ENCODE results near the gene NTN5. TPM values are rescaled to one million over a fixed set of nuclear protein-coding genes. Genes with fewer than 3 reads are reported as not detected.
A peak's percentile ranks its signal among the peaks of the same experiment; 100 is the strongest.

The NTN5 gene
- total and polyA plus RNA-seq, 12 donors, result 0.17 to 0.68 (median 0.28) TPM; not detected in 4

DNA sequence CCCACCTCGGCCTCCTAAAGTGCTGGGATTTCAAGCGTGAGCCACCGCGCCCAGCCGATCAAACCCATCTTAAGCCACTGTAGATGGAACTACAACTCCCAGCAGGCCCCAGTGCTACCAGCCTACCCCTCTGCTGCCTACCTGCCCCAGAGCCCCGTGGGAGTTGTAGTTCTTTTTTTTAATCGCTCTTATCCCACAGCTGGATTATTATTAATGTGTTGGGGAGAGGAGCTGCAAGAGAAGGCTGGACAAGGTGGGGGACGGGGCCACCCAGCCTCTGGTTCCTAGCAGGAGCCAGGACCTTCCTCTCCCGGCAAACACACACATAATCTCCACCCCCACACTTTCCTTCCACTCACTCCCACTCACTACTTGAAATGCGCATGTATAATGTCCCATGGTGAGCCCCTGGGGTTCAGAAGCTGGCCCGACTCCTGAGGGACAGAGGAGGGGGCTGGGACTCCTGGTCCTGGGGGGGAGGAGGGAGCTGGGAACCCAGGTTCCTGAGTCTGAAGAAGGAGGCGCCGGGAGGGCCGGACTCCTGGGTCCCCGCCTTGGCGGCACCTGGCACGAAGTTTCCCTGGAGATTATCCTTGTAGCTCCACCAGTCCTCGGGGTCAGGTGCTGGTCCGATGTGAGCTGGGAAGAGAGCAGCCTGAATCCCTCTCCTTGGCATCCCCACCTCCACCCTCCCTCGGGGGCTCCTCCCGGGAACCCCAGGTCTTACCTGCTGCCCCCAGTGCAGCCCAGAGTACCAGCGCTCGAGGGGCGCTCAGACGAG lies 27.8 kb downstream of the NTN5 start:
- DNase-seq (peak; percentile 68 to 85), ATAC-seq (peak; percentile 64 to 81 (median 79))
- H3K9me3 ChIP-seq, result no peaks in the 10 kb centered on the region
- intact Hi-C loops (cut with DNase I), result loop anchor here in 8 of 10 donors (5.0 to 10.0 kb wide), 10 partner anchors 90 to 320 kb away; partner anchors contain the start of genes HSD17B14 (in 5 of the 8), FTL (in 2 of the 8), BAX (in 1 of the 8) and RASIP1 (in 1 of the 8)
- peak overlapping the region; percentile 33 to 65 (median 58) for H3K4me3 ChIP-seq
- TF ChIP-seq, protein P1, sequence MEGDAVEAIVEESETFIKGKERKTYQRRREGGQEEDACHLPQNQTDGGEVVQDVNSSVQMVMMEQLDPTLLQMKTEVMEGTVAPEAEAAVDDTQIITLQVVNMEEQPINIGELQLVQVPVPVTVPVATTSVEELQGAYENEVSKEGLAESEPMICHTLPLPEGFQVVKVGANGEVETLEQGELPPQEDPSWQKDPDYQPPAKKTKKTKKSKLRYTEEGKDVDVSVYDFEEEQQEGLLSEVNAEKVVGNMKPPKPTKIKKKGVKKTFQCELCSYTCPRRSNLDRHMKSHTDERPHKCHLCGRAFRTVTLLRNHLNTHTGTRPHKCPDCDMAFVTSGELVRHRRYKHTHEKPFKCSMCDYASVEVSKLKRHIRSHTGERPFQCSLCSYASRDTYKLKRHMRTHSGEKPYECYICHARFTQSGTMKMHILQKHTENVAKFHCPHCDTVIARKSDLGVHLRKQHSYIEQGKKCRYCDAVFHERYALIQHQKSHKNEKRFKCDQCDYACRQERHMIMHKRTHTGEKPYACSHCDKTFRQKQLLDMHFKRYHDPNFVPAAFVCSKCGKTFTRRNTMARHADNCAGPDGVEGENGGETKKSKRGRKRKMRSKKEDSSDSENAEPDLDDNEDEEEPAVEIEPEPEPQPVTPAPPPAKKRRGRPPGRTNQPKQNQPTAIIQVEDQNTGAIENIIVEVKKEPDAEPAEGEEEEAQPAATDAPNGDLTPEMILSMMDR (IDR thresholded peaks at IDR 0.05), result no peak
- H3K36me3 ChIP-seq, result no peaks in the 10 kb centered on the region
- H3K27ac ChIP-seq, result peak overlapping the region in 9 of 10 donors; percentile 71 to 88 (median 79)
- WGBS, 2 donors, result 3% methylated on average over 25 of the region's 25 CpGs
- H3K27me3 ChIP-seq, result no peaks in the 10 kb centered on the region
- H3K4me1 ChIP-seq, result peaks cover 0 to 26% (median 16%) of the 10 kb centered on the region in 9 donors

DNA sequence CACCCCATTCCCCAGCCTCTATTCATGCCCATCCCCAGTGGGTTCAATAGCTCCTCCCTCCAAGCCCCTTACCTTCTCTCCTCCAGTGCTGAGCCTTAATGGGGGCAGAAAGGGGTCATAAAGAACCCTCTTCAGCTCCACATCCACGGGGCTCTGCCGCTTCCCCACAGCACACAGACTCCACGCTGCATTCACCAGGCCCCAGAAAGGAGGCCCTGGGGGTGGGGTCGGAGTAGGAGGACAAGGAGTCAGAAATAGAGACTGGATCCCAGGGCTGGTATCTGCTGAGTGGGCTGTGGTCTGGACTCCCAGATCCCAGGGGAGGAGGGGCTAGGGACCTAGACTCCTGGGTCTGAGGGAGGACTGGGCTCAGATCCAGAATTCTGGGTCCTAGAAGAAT lies 28.5 kb downstream of the NTN5 start:
- H3K4me1 ChIP-seq, result peaks cover 0 to 32% (median 16%) of the 10 kb centered on the region in 9 donors
- WGBS, 2 donors, result 75 to 77% methylated on average over 4 of the region's 4 CpGs
- no peaks in the 10 kb centered on the region for H3K27me3 ChIP-seq
- TF ChIP-seq, protein P1 (IDR thresholded peaks at IDR 0.05), result no peak
- intact Hi-C loops (cut with DNase I), result loop anchor here in 6 of 10 donors (10.0 kb wide), 5 partner anchors 90 to 320 kb away; partner anchors contain the start of genes FTL (in 2 of the 6), HSD17B14 (in 2 of the 6) and BAX (in 1 of the 6)
- H3K9me3 ChIP-seq, result no peaks in the 10 kb centered on the region
- no peak for ATAC-seq
- peak overlapping the region in 4 of 10 donors; percentile 56 to 65 (median 60) for H3K4me3 ChIP-seq
- DNase-seq, result no peak
- no peaks in the 10 kb centered on the region for H3K36me3 ChIP-seq
- H3K27ac ChIP-seq, result peak overlapping the region in 1 of 10 donors; percentile 88

DNA sequence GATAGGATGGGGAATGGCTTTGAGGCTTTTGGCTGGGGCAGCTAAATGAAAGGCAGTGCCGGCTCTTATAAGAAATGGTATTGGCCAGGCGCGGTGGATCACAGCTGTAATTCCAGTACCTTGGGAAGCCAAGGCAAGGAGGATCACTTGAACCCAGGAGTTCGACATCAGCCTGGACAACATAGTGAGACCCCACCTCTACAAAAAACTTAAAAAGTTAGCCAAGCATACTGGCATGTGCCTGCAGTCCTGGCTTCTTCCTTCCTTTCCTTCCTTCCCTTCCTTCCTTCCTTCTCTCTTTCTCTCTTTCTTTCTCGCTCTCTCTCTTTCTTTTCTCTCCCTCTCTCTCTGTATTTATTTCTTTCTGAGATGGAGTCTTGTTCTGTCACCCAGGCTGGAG lies 30.0 kb downstream of the NTN5 start:
- Histone ChIP-seq H3K4me3 (no peak overlapping the region), H3K36me3 (no peaks in the 10 kb centered on the region), H3K27ac (no peak overlapping the region), H3K9me3 (no peaks in the 10 kb centered on the region), H3K27me3 (no peaks in the 10 kb centered on the region), H3K4me1 (peaks cover 3 to 42% (median 24%) of the 10 kb centered on the region in 9 donors)
- intact Hi-C loops (cut with DNase I), result loop anchor here in 6 of 10 donors (10.0 kb wide), 5 partner anchors 92 to 322 kb away; partner anchors contain the start of genes FTL (in 2 of the 6), HSD17B14 (in 2 of the 6) and BAX (in 1 of the 6)
- no peak for ATAC-seq
- 88 to 89% methylated on average over 5 of the region's 5 CpGs for WGBS, 2 donors
- DNase-seq, result no peak
- TF ChIP-seq, protein P1 (IDR thresholded peaks at IDR 0.05), result no peak

DNA sequence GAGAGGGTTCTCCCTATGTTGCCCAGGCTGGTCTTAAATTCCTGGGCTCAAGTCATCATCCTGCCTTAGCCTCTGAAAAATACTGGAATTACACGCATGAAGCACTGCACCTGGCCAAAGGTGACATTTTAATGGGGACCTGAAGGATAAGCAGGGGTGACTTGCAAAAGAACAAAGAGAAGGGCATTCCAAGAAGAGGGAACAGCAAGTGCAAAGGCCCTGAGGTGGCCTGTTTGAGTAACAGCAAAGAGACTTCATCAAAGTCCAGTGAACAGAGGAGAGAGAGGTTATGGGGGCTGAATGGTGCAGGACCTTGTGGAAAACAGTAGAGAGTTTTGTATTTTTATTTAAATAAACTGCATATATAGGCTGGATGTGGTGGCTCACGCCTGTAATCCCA lies 31.0 kb downstream of the NTN5 start:
- TF ChIP-seq, protein P1 (IDR thresholded peaks at IDR 0.05), result no peak
- H3K36me3 ChIP-seq, result no peaks in the 10 kb centered on the region
- no peak overlapping the region for H3K4me3 ChIP-seq
- 98% methylated on average over 2 of the region's 2 CpGs for WGBS, 2 donors
- ATAC-seq (no peak), DNase-seq (no peak)
- peaks cover 3 to 39% (median 24%) of the 10 kb centered on the region in 9 donors for H3K4me1 ChIP-seq
- intact Hi-C loops (cut with DNase I), result loop anchor here in 6 of 10 donors (10.0 kb wide), 5 partner anchors 93 to 323 kb away; partner anchors contain the start of genes FTL (in 2 of the 6), HSD17B14 (in 2 of the 6) and BAX (in 1 of the 6)
- no peak overlapping the region for H3K27ac ChIP-seq
- H3K9me3 ChIP-seq, result no peaks in the 10 kb centered on the region
- no peaks in the 10 kb centered on the region for H3K27me3 ChIP-seq
